Right ventricle myocardium inferior (tissue), 1 donor: ENCODE data around the gene RAD51B. TPM values are rescaled to one million over a fixed set of nuclear protein-coding genes. Genes with fewer than 3 reads are reported as not detected.
A peak's percentile ranks its signal among the peaks of the same experiment; 100 is the strongest.
"Not testable (repeated sequence)": the region's sequence is repeated elsewhere in the genome, so short reads cannot be mapped to it uniquely, and the experiment has no call there.

ENCODE experiments used
- ATAC-seq: fragments of 200-7000 bp; cut with Tn5 transposase; one replicate; pipeline ENCODE4 v1.9.1; 2020; ENCODE audit warnings: mild to moderate bottlenecking, moderate library complexity
- DNase-seq: peaks from one replicate; pipeline ENCODE4 v3.0.0; 2021; ENCODE audit errors: missing footprints
- intact Hi-C: fragments of 100-400 bp; cut with DNase I; formaldehyde crosslinking; loops from one replicate; pipeline ENCODE4 v1.11.0; 2022
- total RNA-seq: library from RNA; stranded (reverse); fragmentation: NEBNext Ultra II Directional; extraction: Animal tissue kit (Norgen Biotek cat#: 25700); gene quantifications from one replicate; pipeline ENCODE4 v1.2.1, GENCODE V29; 2021
- donor health status: DM: no; HTN: yes; CAD: no; lungs with severe emphysema.

Gene RAD51B
- total RNA-seq, 1 donor from 2014 or later: 4.1 TPM

DNA sequence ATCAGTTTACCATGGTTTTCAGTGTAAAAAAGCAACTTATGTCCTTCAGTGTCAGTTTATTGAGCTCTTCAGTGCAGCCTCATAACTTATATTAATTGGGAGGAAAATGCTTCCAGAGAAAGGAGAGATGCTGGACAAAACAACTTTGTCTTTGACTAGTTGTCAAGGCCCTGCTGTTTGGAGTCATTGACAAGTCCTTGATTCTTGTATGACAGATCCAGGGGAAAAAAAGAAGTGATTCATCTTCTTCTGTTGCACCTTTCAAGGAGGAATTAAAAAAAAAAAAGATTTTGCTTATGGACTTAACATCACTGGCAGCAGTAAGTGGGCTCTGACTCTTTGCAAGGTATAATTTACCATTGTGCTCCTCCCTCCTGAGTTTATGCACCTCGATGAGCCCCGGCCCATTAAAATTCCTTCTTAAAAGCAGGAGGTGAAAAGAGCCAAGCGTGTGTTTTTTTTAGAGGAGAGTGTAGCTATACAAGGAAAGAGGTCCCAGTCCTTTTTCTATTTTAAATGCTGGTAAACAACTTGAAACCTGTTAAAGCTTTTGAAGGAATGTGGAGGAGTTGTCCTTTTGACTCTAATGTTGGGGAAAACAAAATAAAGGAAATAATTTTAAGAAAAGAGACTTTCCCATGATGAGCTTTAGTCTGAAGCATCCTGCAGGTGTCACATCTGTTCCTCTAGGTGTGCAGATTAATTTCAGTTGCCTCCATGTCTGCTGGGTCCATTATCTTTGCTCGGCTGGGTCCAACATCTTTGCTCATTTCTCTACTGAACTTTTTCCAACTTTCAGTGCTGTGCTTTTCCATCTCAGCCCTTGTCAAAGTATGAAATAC, 431.6 kb downstream of the RAD51B start:
- intact Hi-C loops: loop anchor here (10.0 kb wide), 2 partner anchors 114 to 154 kb away; no protein-coding TSS in a partner anchor
- no peak for ATAC-seq
- DNase-seq: no peak

- DNase-seq: no peak
- intact Hi-C loops: loop anchor here (10.0 kb wide), 2 partner anchors 113 to 153 kb away; no protein-coding TSS in a partner anchor
- no peak for ATAC-seq
Observed at GRCh38 chr14:68251769-68252100, 432.2 kb downstream of the RAD51B start.

DNA sequence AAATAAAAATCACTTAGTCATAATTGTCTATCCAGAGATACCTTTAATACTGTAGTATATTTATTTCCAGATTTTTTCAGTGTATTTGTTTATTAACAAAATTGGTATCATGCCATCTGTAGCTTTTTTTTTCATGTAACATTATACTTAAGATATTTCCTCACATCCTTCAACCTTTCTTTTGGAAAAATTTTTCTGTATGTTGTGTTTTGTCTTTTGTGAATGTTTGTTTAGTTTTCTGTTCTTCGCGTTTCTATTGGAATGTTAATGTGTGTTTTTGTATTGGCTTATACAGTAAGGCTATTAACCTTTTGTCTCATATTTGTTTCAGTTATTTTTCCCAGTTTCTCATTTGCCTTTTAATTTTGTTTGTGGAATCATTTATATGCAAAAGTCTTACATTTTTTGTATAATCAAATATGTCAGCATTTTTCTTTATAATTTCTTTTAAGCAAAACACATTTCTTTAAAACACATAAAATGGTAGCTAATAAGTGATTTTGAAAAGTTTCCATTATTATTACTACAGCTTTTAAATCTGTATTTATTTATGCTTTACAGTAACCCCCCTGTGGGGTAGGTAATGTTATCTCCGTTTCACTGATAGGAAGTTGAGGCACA, 433.7 kb downstream of the RAD51B start:
- DNase-seq (no peak), ATAC-seq (no peak)
- intact Hi-C loops: loop anchor here (10.0 kb wide), 2 partner anchors 112 to 152 kb away; no protein-coding TSS in a partner anchor

- intact Hi-C loops: loop anchor here (10.0 kb wide), 2 partner anchors 111 to 151 kb away; no protein-coding TSS in a partner anchor
- ATAC-seq: no peak
- DNase-seq: no peak
Observed at GRCh38 chr14:68253878-68254528, 434.4 kb downstream of the RAD51B start.

- DNase-seq (no peak), ATAC-seq (no peak)
- intact Hi-C loops: loop anchor here (10.0 kb wide), 2 partner anchors 110 to 150 kb away; no protein-coding TSS in a partner anchor
Observed at GRCh38 chr14:68254669-68255527, 435.3 kb downstream of the RAD51B start.

DNA sequence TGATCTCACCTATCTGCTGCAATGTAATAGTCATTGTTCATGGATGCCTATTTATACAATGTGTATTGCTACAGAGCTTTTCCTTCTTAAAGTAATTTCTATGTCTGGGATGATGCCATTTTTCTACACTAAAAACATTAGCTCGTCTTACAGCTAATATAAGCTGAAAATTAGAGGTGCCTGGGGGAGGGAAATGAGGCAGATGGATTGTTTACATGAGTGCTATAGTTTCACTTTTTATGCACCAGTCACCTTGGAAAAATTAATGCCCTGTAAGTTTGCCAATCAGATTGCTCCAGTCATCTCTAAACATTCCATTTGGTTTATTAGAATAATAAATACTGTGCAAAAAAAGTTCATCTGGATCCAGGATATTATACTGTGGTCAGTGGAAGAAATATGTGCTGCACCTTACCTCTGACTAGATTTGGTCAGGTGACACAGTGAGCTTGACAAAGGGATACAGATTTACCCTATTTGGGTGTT, 436.2 kb downstream of the RAD51B start:
- DNase-seq (no peak), ATAC-seq (no peak)
- intact Hi-C loops: loop anchor here (10.0 kb wide), 2 partner anchors 109 to 149 kb away; no protein-coding TSS in a partner anchor

GRCh38 chr14:68257969-68258368, 438.4 kb downstream of the RAD51B start:
- ATAC-seq (no peak), DNase-seq (no peak)
- intact Hi-C loops: loop anchor here (10.0 kb wide), 2 partner anchors 107 to 147 kb away; no protein-coding TSS in a partner anchor

GRCh38 chr14:68258995-68259394, 439.4 kb downstream of the RAD51B start:
- intact Hi-C loops: loop anchor here (10.0 kb wide), 2 partner anchors 106 to 146 kb away; no protein-coding TSS in a partner anchor
- DNase-seq, ATAC-seq: not testable (repeated sequence)

- no peak for DNase-seq
- no peak for ATAC-seq
- intact Hi-C loops: no loop called here
Observed at GRCh38 chr14:68260121-68260520, 440.5 kb downstream of the RAD51B start.

DNA sequence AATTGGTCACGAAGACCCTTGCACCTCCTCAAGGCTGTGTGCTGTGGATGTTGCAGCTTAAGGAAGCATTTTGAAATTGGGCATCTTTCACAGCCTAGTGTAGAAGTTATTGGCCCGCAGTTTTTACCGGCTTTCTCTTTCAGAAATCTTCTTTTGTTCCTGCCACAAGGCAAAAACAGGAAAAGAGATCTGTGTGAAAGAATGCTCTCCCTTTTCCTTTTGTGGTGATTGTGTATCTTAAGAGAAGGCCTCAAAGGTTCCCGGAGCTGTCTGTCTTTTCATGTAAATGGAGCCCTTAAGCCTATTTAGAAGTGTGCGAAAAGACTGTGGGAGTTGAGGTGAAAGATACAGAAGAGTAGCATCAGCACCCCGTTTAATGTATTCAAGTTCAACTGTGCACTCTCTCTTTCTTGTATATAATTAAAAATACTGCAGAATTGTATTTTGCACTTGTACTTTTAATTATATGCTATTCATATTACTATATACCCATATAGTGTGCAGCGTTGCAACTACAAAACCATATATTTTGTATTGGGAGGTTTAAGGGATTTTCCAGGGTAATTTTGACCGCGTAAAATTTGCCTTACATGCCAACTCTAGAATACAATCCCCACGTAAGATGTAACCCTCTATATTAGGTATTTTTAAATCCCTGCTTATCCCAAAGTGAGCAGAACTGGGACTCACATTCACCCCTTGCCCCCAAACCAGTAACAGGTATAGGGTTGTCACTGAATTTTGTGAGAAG, 441.7 kb downstream of the RAD51B start:
- intact Hi-C loops: no loop called here
- DNase-seq (no peak), ATAC-seq (no peak)

DNA sequence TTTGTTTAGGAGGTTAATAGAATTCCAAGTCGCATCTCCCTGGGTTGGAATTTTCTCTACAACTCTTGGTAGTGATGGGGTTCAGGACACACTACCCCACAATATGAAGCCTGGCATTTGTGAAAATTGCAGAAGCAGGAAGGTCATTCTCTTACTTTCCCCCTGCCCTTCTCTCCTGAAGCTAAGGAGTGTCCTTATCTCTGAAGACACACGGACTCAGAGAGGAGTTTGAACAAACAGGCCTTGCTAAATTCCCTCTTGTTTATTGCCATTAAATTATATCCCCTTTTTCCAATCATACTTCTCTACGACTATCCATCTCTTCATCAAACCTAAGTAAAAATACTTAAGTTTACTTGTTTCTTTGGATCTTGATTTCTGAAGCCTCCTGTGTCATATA, 443.0 kb downstream of the RAD51B start:
- intact Hi-C loops: no loop called here
- DNase-seq: no peak
- no peak for ATAC-seq

DNA sequence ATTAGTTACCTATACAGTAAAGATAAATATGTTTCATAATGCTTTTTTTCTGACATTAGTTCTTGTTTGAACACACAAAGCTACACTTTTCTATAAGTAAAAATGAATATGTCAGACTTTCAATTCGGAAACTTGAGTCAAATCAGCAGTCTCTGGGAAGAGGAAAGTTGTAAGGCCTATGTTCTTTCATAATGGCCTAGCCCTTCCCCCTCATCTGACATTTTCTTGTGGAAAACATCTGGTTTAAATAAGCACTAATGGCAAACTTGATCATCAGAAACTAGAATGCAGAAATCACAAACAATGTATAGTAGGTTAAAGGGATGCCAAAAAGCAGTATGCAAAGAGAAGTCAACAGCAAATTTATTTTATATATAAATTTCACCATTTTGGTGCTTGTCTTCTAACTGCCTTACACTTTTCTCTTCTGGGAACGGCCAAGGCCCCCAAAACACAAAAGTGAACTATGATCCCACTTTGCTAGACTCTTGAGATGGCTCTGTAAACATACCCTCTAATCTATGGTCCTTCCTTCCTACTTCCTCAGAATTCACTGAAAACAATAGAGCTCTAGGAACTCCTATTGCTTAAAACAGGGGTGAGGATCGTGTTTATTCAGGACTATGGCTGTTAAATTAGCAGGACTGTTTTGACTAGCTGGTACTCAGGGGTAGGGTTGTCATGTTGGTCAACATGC, 444.1 kb downstream of the RAD51B start:
- intact Hi-C loops: no loop called here
- ATAC-seq: no peak
- no peak for DNase-seq

DNA sequence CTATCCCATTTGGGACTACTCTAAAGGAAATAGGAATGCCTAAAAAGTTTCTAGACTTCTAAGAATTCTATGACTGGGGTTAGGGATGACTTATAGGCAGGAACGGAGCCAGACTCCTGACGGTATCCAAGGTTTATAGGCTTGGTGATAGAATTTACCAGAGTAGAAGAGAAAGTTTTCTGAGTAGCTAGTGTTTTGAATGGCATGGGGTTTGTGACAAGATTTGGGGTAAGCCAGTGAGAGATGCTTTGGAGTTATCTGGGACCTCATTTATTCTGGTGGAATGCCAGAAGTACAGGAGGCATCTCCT, 444.6 kb downstream of the RAD51B start:
- no peak for ATAC-seq
- DNase-seq: no peak
- intact Hi-C loops: no loop called here

DNA sequence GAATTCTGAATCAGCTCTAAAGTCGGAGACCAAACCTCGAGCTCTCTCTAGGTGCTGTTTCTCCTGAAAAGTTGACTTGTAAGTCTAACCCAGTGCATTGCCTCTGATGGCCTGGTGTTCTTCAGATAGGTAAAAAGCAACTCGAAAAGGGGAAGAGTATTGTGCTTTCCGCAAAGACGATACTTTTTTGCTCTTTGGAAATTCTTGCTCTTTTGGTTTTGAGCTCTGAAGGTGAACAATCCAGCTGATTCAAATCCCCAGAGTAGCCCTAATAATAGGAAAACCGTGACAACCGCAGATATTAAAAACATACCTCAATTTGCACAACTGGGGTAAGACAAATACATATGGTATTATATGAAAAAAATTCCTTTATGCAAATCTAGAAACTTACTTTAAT, 447.4 kb downstream of the RAD51B start:
- intact Hi-C loops: no loop called here
- no peak for DNase-seq
- no peak for ATAC-seq

DNA sequence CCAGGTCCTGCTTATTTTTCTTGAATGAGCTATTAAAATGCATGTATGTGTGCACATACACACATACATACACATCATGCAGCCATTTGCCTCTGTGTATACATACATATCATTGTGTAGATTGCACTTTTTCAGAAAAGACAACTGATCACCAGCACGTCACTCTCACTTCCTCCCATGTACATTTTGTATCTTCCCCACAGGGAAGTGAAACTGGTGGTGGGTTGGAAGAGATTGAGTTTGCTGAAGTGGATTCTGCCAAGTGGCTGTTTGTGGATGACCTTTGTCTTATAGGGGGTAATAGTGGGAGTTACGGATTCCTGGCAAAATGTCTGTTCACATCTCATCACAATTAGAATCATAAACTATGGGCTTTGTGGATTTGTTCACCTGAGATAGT, 448.6 kb downstream of the RAD51B start:
- intact Hi-C loops: no loop called here
- ATAC-seq (peak; percentile 40), DNase-seq (no peak)

DNA sequence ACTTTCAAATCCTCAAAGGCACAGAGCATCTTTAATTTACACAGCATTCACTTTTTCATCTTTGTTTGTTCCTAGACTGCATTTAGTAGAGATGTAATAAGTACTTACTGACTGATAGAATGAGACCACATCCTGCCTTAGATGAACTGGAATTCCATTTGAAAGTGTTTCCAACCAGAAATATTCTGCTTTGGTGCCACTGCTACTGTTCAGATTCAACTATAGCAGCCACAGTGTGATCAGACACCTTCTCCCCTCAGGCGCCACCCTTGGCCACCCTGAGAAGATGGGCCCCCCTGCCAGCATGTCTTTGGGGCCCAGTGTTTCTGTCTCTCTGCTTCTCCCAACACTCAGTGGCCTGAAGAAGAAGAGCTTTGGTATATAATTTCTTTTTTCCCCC, 449.1 kb downstream of the RAD51B start:
- intact Hi-C loops: no loop called here
- no peak for DNase-seq
- ATAC-seq: no peak

GRCh38 chr14:68269136-68269927, 449.8 kb downstream of the RAD51B start:
- DNase-seq (no peak), ATAC-seq (no peak)
- intact Hi-C loops: no loop called here
